Neuronal stem cell (in vitro differentiated cells): ENCODE measurements around the gene SGF29.

ENCODE experiments used
- DNase-seq: peaks from one replicate; pipeline ENCODE4 v3.0.0-alpha.2; 2013; ENCODE audit warnings: low spot score
- H2AFZ ChIP-seq: one replicate; pipeline ENCODE4 v1.6.1; 2013; ENCODE audit warnings: mild to moderate bottlenecking, low read length, inconsistent platforms
- H2AK5ac ChIP-seq: 2 replicates; pipeline ENCODE4 v1.6.1; 2013; ENCODE audit warnings: low read depth, mild to moderate bottlenecking, inconsistent platforms, low read length, moderate library complexity, mixed read lengths
- H2BK120ac ChIP-seq: 2 replicates; pipeline ENCODE4 v1.6.1; 2013; ENCODE audit warnings: low read depth, mild to moderate bottlenecking, inconsistent platforms, low read length, moderate library complexity, mixed read lengths
- H2BK12ac ChIP-seq: one replicate; pipeline ENCODE4 v1.6.1; 2013; ENCODE audit warnings: low read length, inconsistent platforms
- H2BK15ac ChIP-seq: 2 replicates; pipeline ENCODE4 v1.6.1; 2013; ENCODE audit warnings: mild to moderate bottlenecking, low read length, inconsistent platforms, mixed read lengths
- H2BK5ac ChIP-seq: one replicate; pipeline ENCODE4 v1.6.1; 2013; ENCODE audit warnings: inconsistent platforms, mild to moderate bottlenecking, low read length, moderate library complexity
- H3K14ac ChIP-seq: one replicate; pipeline ENCODE4 v1.6.1; 2013; ENCODE audit warnings: low read length, inconsistent platforms
- H3K18ac ChIP-seq: 2 replicates; pipeline ENCODE4 v1.6.1; 2013; ENCODE audit warnings: low read length, inconsistent platforms
- H3K23ac ChIP-seq: 2 replicates; pipeline ENCODE4 v1.6.1; 2013; ENCODE audit warnings: low read depth, mild to moderate bottlenecking, mixed read lengths, low read length, inconsistent platforms; ENCODE audit not compliant: poor library complexity
- H3K27ac ChIP-seq: replicated peaks from 3 replicates; pipeline ENCODE4 v1.5.1; 2013; ENCODE audit warnings: low read length, inconsistent platforms
- H3K27me3 ChIP-seq, 3 experiments: 2 replicates each; pipeline ENCODE4 v1.6.1; 2013; ENCODE audit warnings: low read length in 3 of 3, mild to moderate bottlenecking in 2 of 3, inconsistent platforms in 1 of 3, low read depth in 1 of 3, mixed read lengths in 1 of 3, moderate library complexity in 1 of 3; ENCODE audit not compliant: control insufficient read depth in 3 of 3, insufficient read depth in 3 of 3
- H3K36me3 ChIP-seq, 2 donors: replicated peaks in 1 of 2; 2 replicates each; pipeline ENCODE4 v1.6.1; 2013; ENCODE audit warnings: low read length in 2 of 2; ENCODE audit not compliant: control insufficient read depth in 2 of 2, insufficient read depth in 2 of 2
- H3K4ac ChIP-seq: 2 replicates; pipeline ENCODE4 v1.6.1; 2013; ENCODE audit warnings: inconsistent platforms, mild to moderate bottlenecking, low read length, moderate library complexity
- H3K4me1 ChIP-seq, 2 donors: 1 replicate in 1 of 2; 2 replicates in 1 of 2; pipeline ENCODE4 v1.6.1; 2013; ENCODE audit warnings: low read length in 2 of 2, low read depth in 1 of 2; ENCODE audit not compliant: control insufficient read depth in 2 of 2, insufficient read depth in 1 of 2
- H3K4me2 ChIP-seq: one replicate; pipeline ENCODE4 v1.6.1; 2013; ENCODE audit warnings: mild to moderate bottlenecking, low read length, inconsistent platforms; ENCODE audit not compliant: insufficient read depth, poor library complexity, severe bottlenecking
- H3K4me3 ChIP-seq, 2 donors: 2 replicates each; pipeline ENCODE4 v1.5.1; 2013; ENCODE audit warnings: low read length in 2 of 2, mild to moderate bottlenecking in 2 of 2, inconsistent platforms in 1 of 2, moderate library complexity in 1 of 2
- H3K79me1 ChIP-seq: one replicate; pipeline ENCODE4 v1.6.1; 2013; ENCODE audit warnings: low read depth, mild to moderate bottlenecking, inconsistent platforms, low read length, moderate library complexity
- H3K9ac ChIP-seq: one replicate; pipeline ENCODE4 v1.6.1; 2013; ENCODE audit warnings: mild to moderate bottlenecking, low read depth, low read length, inconsistent platforms; ENCODE audit not compliant: poor library complexity
- H3K9me3 ChIP-seq, 2 donors: replicated peaks in 1 of 2; 2 replicates each; pipeline versions ENCODE3 to v1.6.1; 2013; ENCODE audit warnings: low read length in 2 of 2, mild to moderate bottlenecking in 2 of 2, inconsistent platforms in 1 of 2, low read depth in 1 of 2, mixed read lengths in 1 of 2, moderate library complexity in 1 of 2; ENCODE audit not compliant: control insufficient read depth in 2 of 2, insufficient read depth in 1 of 2
- H4K8ac ChIP-seq: one replicate; pipeline ENCODE4 v1.6.1; 2013; ENCODE audit warnings: low read depth, mild to moderate bottlenecking, inconsistent platforms, low read length, moderate library complexity
- H4K91ac ChIP-seq: one replicate; pipeline ENCODE4 v1.6.1; 2013; ENCODE audit warnings: low read length, low read depth, mild to moderate bottlenecking, inconsistent platforms; ENCODE audit not compliant: poor library complexity
- WGBS, 2 donors: extraction: QIAGEN DNeasy Blood & Tissue Kit; methylation state at CpG; one replicate each; pipeline ENCODE4 v1.1.7; 2013; ENCODE audit warnings: missing lambda C conversion rate in 2 of 2, mixed read lengths in 1 of 2; ENCODE audit not compliant: insufficient read length in 2 of 2, insufficient replicate concordance in 1 of 2; ENCODE audit errors: extremely low coverage in 2 of 2; 5-methylcytosine and 5-hydroxymethylcytosine counted together

The SGF29 gene

DNA sequence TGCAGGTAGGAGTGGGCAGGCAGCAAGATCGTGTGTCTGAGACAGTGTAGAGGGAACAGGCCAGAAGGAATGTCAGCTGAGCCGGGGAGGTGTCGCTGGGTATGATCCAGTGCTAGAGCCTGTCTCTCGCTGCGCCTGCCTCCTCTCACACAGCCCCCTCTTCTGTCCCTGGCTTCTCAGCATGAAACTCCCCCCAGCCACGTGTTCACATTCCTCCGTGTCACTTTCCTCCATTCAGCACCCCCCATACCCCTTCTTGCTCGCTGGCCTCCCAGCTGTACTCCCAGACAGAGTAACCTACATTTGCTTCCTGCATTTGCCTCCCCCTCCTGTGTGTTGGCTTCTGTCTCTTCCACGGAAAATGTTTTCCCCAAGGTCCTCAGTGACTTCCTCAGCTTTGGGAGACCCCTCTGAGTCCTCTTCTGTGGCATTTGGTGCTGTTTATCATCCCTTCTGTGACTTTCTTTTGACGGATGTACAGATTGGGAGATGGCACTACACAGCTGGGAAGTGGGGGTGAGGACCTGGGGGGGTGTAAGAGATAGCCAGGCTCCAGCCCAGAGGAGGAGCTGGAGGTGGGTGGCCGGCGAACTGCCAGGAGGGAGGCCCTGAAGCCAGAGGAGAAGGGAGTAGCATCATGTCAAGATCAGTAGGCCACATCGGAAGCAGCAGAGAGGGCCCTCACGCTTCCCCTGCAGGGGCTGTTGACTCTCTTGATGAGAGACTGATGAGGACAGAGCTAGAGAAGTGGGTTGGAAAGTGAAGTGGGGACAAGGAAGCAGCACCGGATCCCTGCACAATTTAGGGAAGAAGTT is 19.2 kb downstream of the SGF29 start:
- Histone ChIP-seq H3K4ac (no peak overlapping the region), H3K4me1 (peaks cover 6 to 21% of the 10 kb centered on the region in 2 donors), H3K36me3 (no peaks in the 10 kb centered on the region), H2BK15ac (no peak overlapping the region), H3K4me3 (no peak overlapping the region), H2AFZ (peak overlapping the region; percentile 24), H3K14ac (peak overlapping the region; percentile 25), H3K23ac (no peak overlapping the region), H2BK120ac (no peak overlapping the region), H3K27me3 (no peaks in the 10 kb centered on the region), H2AK5ac (no peak overlapping the region), H3K9ac (peak overlapping the region; percentile 73), H4K8ac (no peak overlapping the region), H2BK5ac (no peak overlapping the region), H3K79me1 (peaks cover 2% of the 10 kb centered on the region), H3K9me3 (no peaks in the 10 kb centered on the region), H3K27ac (no peak overlapping the region), H4K91ac (no peak overlapping the region), H3K18ac (no peak overlapping the region), H3K4me2 (peak overlapping the region; percentile 19), H2BK12ac (no peak overlapping the region)
- DNase-seq = peak; percentile 32
- WGBS, 2 donors = no CpG with 5 or more reads among the region's 15 CpGs

DNA sequence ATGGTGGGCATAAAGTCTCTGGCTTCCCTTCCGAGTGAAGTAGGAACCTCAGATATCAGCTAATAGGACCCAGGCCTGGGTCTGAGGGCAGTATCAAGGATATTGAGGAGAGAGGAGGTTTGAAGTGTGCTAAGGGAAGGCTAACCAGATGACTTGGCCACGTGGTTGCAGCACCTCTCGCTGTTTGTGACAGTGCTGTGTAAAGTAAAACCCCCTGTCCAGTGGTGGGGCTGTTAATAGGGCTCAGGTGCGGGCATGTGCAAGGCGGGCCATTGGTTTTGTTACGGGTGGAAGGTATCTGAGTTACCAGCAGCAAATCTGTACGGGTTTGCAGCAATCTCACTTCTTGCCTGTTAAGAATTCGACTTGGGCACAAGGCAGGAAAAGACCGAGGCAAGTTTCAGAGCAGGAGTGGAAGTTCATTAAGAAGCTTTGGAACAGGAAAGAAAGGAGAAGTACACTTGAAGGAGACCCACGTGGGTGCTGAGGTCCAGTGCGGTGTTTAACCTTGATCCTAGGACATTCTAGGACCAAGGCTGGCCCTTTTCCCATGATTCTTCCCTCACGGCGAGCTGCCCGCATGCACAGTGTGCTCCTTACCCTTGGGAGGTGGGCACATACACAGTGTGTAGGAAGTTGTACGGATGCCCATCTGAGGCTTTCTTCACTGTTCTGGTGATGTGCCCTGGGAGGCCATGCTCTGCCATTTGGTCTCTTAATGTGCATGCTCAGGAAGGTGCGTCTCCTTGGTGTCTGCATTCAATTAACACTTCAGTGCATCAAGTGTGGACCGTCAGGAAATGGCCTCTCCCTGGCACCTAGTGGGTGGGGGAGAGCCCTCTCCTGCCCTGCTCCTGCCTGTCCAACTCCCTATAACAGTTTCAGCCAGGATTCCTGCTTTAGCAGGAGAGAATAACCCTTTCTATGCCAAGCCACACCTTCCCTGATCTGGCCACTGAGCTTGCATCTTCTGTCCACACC is 20.3 kb downstream of the SGF29 start:
- WGBS, 2 donors = no CpG with 5 or more reads among the region's 17 CpGs
- no peak overlapping the region for H3K18ac ChIP-seq
- H3K4ac ChIP-seq = no peak overlapping the region
- H3K4me2 ChIP-seq = no peak overlapping the region
- H2BK120ac ChIP-seq = no peak overlapping the region
- peak overlapping the region; percentile 4 for H2BK12ac ChIP-seq
- no peaks in the 10 kb centered on the region for H3K9me3 ChIP-seq
- no peak overlapping the region for H2BK15ac ChIP-seq
- no peaks in the 10 kb centered on the region for H3K27me3 ChIP-seq
- no peak overlapping the region for H2AK5ac ChIP-seq
- H3K79me1 ChIP-seq = peaks cover 2% of the 10 kb centered on the region
- no peak overlapping the region for H3K9ac ChIP-seq
- no peak overlapping the region for H3K14ac ChIP-seq
- H3K27ac ChIP-seq = no peak overlapping the region
- no peaks in the 10 kb centered on the region for H3K36me3 ChIP-seq
- no peak for DNase-seq
- no peak overlapping the region for H4K8ac ChIP-seq
- H3K4me1 ChIP-seq = peaks cover 6 to 21% of the 10 kb centered on the region in 2 donors
- peak overlapping the region in 1 of 2 donors; percentile 36 for H3K4me3 ChIP-seq
- no peak overlapping the region for H3K23ac ChIP-seq
- H2AFZ ChIP-seq = no peak overlapping the region
- H2BK5ac ChIP-seq = no peak overlapping the region
- H4K91ac ChIP-seq = no peak overlapping the region

DNA sequence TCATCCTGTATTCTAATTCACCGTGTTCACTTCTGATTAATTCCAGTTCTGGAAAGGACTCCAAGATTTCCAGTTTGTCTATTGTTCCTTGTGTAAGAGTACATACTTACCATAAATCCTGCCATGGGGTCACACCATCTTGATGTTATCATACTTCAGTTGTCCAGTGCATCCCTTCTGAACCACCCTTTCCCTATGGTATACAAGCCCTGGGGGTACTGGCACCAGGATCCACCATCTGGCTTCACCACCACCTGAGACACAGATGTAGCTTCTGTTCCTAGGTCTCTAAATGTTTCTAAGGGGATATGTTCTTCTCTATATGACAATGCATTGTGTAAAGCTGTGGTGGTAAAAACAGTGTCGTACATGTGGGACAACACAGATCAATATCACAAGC is 21.2 kb downstream of the SGF29 start:
- Histone ChIP-seq H2AFZ (no peak overlapping the region), H3K4ac (no peak overlapping the region), H3K27ac (no peak overlapping the region), H4K8ac (no peak overlapping the region), H3K27me3 (no peaks in the 10 kb centered on the region), H3K14ac (no peak overlapping the region), H4K91ac (no peak overlapping the region), H3K23ac (no peak overlapping the region), H2BK120ac (no peak overlapping the region), H2BK15ac (no peak overlapping the region), H3K4me1 (peaks cover 6 to 21% of the 10 kb centered on the region in 2 donors), H2BK12ac (no peak overlapping the region), H3K36me3 (no peaks in the 10 kb centered on the region), H3K79me1 (peaks cover 2% of the 10 kb centered on the region), H2BK5ac (no peak overlapping the region), H3K4me2 (no peak overlapping the region), H3K9ac (no peak overlapping the region), H2AK5ac (no peak overlapping the region), H3K18ac (no peak overlapping the region), H3K4me3 (no peak overlapping the region), H3K9me3 (no peaks in the 10 kb centered on the region)
- WGBS, 2 donors = no CpG with 5 or more reads among the region's 2 CpGs
- no peak for DNase-seq
